HCT116 (cell line): ENCODE data around the gene NR6A1. TPM values are rescaled to one million over a fixed set of nuclear protein-coding genes. Genes with fewer than 3 reads are reported as not detected.

Source experiments
- ATAC-seq: fragments of 200-7000 bp; cut with Tn5 transposase; 2 replicates; pipeline ENCODE4 v1.9.1; 2020; ENCODE audit warnings: mild to moderate bottlenecking, moderate library complexity
- BruUV-seq: library from RNA; stranded (reverse); fragments of 400-500 nt; replicated peaks from 2 replicates; lab custom pipeline; 2021; lab: Mats Ljungman, UMichigan
- CTCF ChIA-PET: fragments of 300-600 bp; sonication (Branson Sonifier 250); formaldehyde crosslinking; loops from one replicate; lab custom pipeline; 2021; ENCODE audit warnings: antibody characterized with exemption; lab: Charles Lee
- POLR2A ChIA-PET: fragments of 300-600, 350-600 bp; sonication (Branson Sonifier 250); formaldehyde crosslinking; loops from one replicate; lab custom pipeline; 2021; ENCODE audit warnings: antibody characterized with exemption; lab: Charles Lee
- RAD21 ChIA-PET, 2 experiments: fragments of 300-600 bp; sonication (Branson Sonifier 250); formaldehyde crosslinking; loops; one replicate each; lab custom pipeline; 2023; ENCODE audit warnings: low total read pairs in 2 of 2; ENCODE audit not compliant: uncharacterized antibody in 2 of 2, unreplicated experiment in 2 of 2, low non-redundant PET in 1 of 2; lab: Charles Lee
- DNase-seq: peaks from one replicate; pipeline ENCODE4 v3.0.0-alpha.2; 2010; ENCODE audit warnings: low read depth, low spot score
- H2AFZ ChIP-seq: fragments of 200-600 bp; shearing (Covaris generic), sonication (generic); 2 replicates; pipeline ENCODE4 v1.6.1; 2017; ENCODE audit warnings: low read depth, mixed run types, mixed read lengths, antibody characterized with exemption, low read length; ENCODE audit not compliant: poor library complexity, severe bottlenecking
- H3K27ac ChIP-seq: 2 replicates; pipeline ENCODE4 v1.5.1; 2012; ENCODE audit warnings: low read depth, low read length
- H3K27me3 ChIP-seq: fragments of 200-600 bp; sonication (generic); 2 replicates; pipeline ENCODE4 v1.6.1; 2016; ENCODE audit warnings: mixed run types, low read length, mixed read lengths; ENCODE audit not compliant: insufficient read depth
- H3K36me3 ChIP-seq, 2 experiments: fragments of 200-500 bp in 1 of 2; fragments of 200-600 bp in 1 of 2; sonication (Bioruptor generic) in 1 of 2; sonication (generic) in 1 of 2; 2 replicates each; pipeline versions ENCODE4 v1.5.1 to v1.6.1; 2014 to 2016; ENCODE audit warnings: low read length in 2 of 2, inconsistent platforms in 1 of 2, mixed read lengths in 1 of 2, mixed run types in 1 of 2; ENCODE audit not compliant: insufficient read depth in 2 of 2, control insufficient read depth in 1 of 2
- H3K4me1 ChIP-seq, 2 experiments: fragments of 200-600 bp in 1 of 2; sonication (generic) in 1 of 2; 2 replicates each; pipeline versions ENCODE4 v1.5.1 to v1.6.1; 2012 to 2017; ENCODE audit warnings: low read length in 2 of 2, inconsistent platforms in 1 of 2, mild to moderate bottlenecking in 1 of 2, mixed read lengths in 1 of 2, mixed run types in 1 of 2, moderate library complexity in 1 of 2; ENCODE audit not compliant: insufficient read depth in 2 of 2, control insufficient read depth in 1 of 2
- H3K4me2 ChIP-seq: fragments of 200-600 bp; sonication (generic); 2 replicates; pipeline ENCODE4 v1.6.1; 2017; ENCODE audit warnings: mixed run types, low read length, mixed read lengths
- H3K4me3 ChIP-seq, 2 experiments: fragments of 200-600 bp in 1 of 2; sonication (generic) in 1 of 2; replicated peaks in 1 of 2; 2 replicates each; pipeline ENCODE4 v1.5.1; 2011 to 2016; ENCODE audit warnings: low read length in 2 of 2, control low read depth in 1 of 2, low read depth in 1 of 2, mild to moderate bottlenecking in 1 of 2, mixed read lengths in 1 of 2, mixed run types in 1 of 2
- H3K79me2 ChIP-seq: fragments of 200-600 bp; sonication (generic); 2 replicates; pipeline ENCODE4 v1.6.1; 2017; ENCODE audit warnings: mild to moderate bottlenecking, mixed run types, low read length, moderate library complexity, mixed read lengths; ENCODE audit not compliant: insufficient read depth
- H3K9ac ChIP-seq: fragments of 200-600 bp; sonication (generic); 2 replicates; pipeline ENCODE4 v1.6.1; 2016; ENCODE audit warnings: low read length, mixed read lengths
- H3K9me2 ChIP-seq: fragments of 200-600 bp; sonication (generic), shearing (Covaris generic); 2 replicates; pipeline ENCODE4 v1.6.1; 2017; ENCODE audit warnings: mixed run types, mild to moderate bottlenecking, moderate library complexity; ENCODE audit not compliant: insufficient read depth
- H3K9me3 ChIP-seq, 2 experiments: fragments of 200-500 bp in 1 of 2; fragments of 200-600 bp in 1 of 2; sonication (Bioruptor generic) in 1 of 2; sonication (generic) in 1 of 2; 2 replicates each; pipeline ENCODE4 v1.6.1; 2014 to 2017; ENCODE audit warnings: low read length in 2 of 2, mixed read lengths in 2 of 2, inconsistent platforms in 1 of 2, low read depth in 1 of 2, mild to moderate bottlenecking in 1 of 2, mixed run types in 1 of 2, moderate library complexity in 1 of 2; ENCODE audit not compliant: control insufficient read depth in 1 of 2, insufficient read depth in 1 of 2
- H4K20me1 ChIP-seq: fragments of 200-600 bp; sonication (generic), shearing (Covaris generic); 2 replicates; pipeline ENCODE4 v1.6.1; 2017; ENCODE audit warnings: mixed run types, mild to moderate bottlenecking, moderate library complexity; ENCODE audit not compliant: insufficient read depth
- ATF3 ChIP-seq: IDR thresholded peaks from 2 replicates; pipeline ENCODE4 v1.6.1; 2012
- CBX3 ChIP-seq: IDR thresholded peaks from 2 replicates; pipeline ENCODE4 v1.6.1; 2012; ENCODE audit warnings: low read depth
- CEBPB ChIP-seq: IDR thresholded peaks from 2 replicates; pipeline ENCODE4 v1.6.1; 2012; ENCODE audit warnings: low read depth
- CTCF ChIP-seq, 3 experiments: fragments of 200-600 bp in 1 of 3; sonication (generic) in 1 of 3; IDR thresholded peaks in 2 of 3; conservative IDR thresholded peaks in 1 of 3; 2 replicates each; pipeline ENCODE4 v1.5.1; 2012 to 2017; ENCODE audit warnings: low read depth in 2 of 3, low read length in 2 of 3, antibody characterized with exemption in 1 of 3, borderline replicate concordance in 1 of 3, control low read depth in 1 of 3, mild to moderate bottlenecking in 1 of 3, mixed read lengths in 1 of 3, mixed run types in 1 of 3, moderate library complexity in 1 of 3; ENCODE audit not compliant: insufficient read depth in 1 of 3
- EGR1 ChIP-seq: IDR thresholded peaks from 2 replicates; pipeline ENCODE4 v1.6.1; 2012; ENCODE audit warnings: low read depth
- FOSL1 ChIP-seq: IDR thresholded peaks from 2 replicates; pipeline ENCODE4 v1.6.1; 2012; ENCODE audit warnings: low read depth
- JUND ChIP-seq: IDR thresholded peaks from 2 replicates; pipeline ENCODE4 v1.6.1; 2012
- POLR2A ChIP-seq: IDR thresholded peaks from 2 replicates; pipeline ENCODE4 v1.7.0; 2011; ENCODE audit warnings: borderline replicate concordance; ENCODE audit not compliant: insufficient read depth, insufficient read length; ENCODE audit errors: extremely low read depth
- POLR2AphosphoS5 ChIP-seq: IDR thresholded peaks from 2 replicates; pipeline ENCODE4 v1.6.1; 2011; ENCODE audit warnings: mild to moderate bottlenecking, low read depth, low read length, moderate library complexity
- RAD21 ChIP-seq: IDR thresholded peaks from 2 replicates; pipeline ENCODE4 v1.6.1; 2012; ENCODE audit warnings: low read depth, mild to moderate bottlenecking
- SIN3A ChIP-seq: IDR thresholded peaks from 2 replicates; pipeline ENCODE4 v1.6.1; 2012; ENCODE audit warnings: low read depth
- SRF ChIP-seq: IDR thresholded peaks from 2 replicates; pipeline ENCODE4 v1.6.1; 2012; ENCODE audit warnings: low read depth
- TCF7L2 ChIP-seq: IDR thresholded peaks from 2 replicates; pipeline ENCODE4 v1.7.0; 2011; ENCODE audit warnings: borderline replicate concordance, inconsistent platforms; ENCODE audit not compliant: insufficient read depth, insufficient read length; ENCODE audit errors: extremely low read depth
- ZFX ChIP-seq: fragments of 450-650 bp; IDR thresholded peaks from 2 replicates; pipeline ENCODE4 v1.6.1; 2017
- intact Hi-C: fragments of 100-400 bp; cut with micrococcal nuclease; formaldehyde crosslinking; loops from 2 replicates; pipeline ENCODE4 v1.10.0; 2022
- total RNA-seq: library from RNA; stranded (reverse); gene quantifications from one replicate; pipeline ENCODE4 v1.2.1, GENCODE V29; 2021; ENCODE audit not compliant: unreplicated experiment
- TF ChIP-seq, protein P1 (sequence below): IDR thresholded peaks from 2 replicates; pipeline ENCODE4 v1.6.1; 2012
- TF ChIP-seq, protein P2 (sequence below): IDR thresholded peaks from 2 replicates; pipeline ENCODE4 v1.6.1; 2012; ENCODE audit warnings: low read depth

The NR6A1 gene
- total RNA-seq, 1 experiment from 2014 or later: 9.9 TPM

DNA sequence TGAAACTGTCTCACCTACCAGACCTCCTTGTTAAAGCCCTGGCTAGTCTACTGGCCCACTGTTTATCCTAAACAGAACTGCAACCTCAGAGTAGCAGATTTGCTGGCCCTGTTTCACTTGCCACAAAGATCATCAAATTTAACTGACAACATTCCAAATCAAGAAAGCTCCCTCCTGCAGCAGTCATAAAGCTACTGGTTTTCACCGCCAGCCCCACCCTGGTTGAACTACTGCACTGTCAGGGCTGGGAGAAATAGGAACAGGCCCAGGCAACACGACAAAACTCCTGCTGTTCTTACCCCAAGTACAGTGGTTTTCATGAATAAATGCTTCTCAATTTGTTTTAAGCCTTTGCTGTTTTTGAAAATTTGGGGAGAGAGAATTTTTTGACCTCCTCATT lies 63.0 kb downstream of the NR6A1 start:
- ATAC-seq (no peak), DNase-seq (no peak)
- H3K79me2 ChIP-seq: peaks cover 31% of the 10 kb centered on the region
- H3K27me3 ChIP-seq: no peaks in the 10 kb centered on the region
- RAD21 ChIA-PET: no interaction called here
- H2AFZ ChIP-seq: no peak overlapping the region
- H3K4me2 ChIP-seq: no peak overlapping the region
- H4K20me1 ChIP-seq: peaks cover 4% of the 10 kb centered on the region; the same call in 1 of the 2 replicates
- CTCF ChIA-PET: interaction anchor here (1.4 to 2.1 kb wide), 2 partner anchors 91 to 155 kb away, joined by 4 to 9 read pairs; no protein-coding TSS in a partner anchor
- TF ChIP-seq RAD21: no peak
- no peak for TF ChIP-seq JUND
- no peak for TF ChIP-seq POLR2A
- intact Hi-C loops: no loop called here
- no peak overlapping the region for H3K4me3 ChIP-seq
- no TSS peak for BruUV-seq
- POLR2A ChIA-PET: no interaction called here
- H3K36me3 ChIP-seq: no peaks in the 10 kb centered on the region
- no peaks in the 10 kb centered on the region for H3K9me2 ChIP-seq
- H3K4me1 ChIP-seq: peaks cover 3 to 13% of the 10 kb centered on the region in 2 experiments
- H3K9me3 ChIP-seq: no peaks in the 10 kb centered on the region
- no peak overlapping the region for H3K9ac ChIP-seq
- H3K27ac ChIP-seq: no peak overlapping the region

DNA sequence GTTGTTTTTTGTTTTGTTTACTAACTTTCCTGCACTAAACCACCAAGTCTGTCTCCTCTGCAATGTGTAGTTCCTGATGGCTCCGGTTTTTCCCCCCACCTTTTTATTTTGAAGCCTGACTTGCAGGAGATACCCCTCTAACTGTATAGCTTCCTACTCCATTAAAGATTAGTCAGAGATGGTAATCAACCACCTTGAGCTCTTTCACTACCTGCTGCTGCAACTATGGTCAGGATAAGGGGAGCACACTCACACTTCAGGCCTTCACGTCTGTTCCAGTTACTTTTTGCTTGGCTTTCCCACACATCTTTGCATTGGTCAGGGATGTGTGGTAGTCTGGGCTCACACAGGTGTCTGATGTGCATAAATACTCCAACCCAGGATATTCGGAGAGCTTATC lies 63.4 kb downstream of the NR6A1 start:
- ChIA-PET RAD21 (no interaction called here), CTCF (interaction anchor here (2.1 kb wide), 1 partner anchor 90 kb away, joined by 9 read pairs; no protein-coding TSS in a partner anchor)
- DNase-seq: no peak

More for the DNA sequence above, 63.4 kb downstream of the NR6A1 start:
- Histone ChIP-seq H3K4me3 (no peak overlapping the region), H3K9me3 (no peaks in the 10 kb centered on the region), H3K27me3 (no peaks in the 10 kb centered on the region), H3K79me2 (peaks cover 28% of the 10 kb centered on the region), H4K20me1 (peaks cover 4% of the 10 kb centered on the region; the same call in 1 of the 2 replicates), H3K27ac (no peak overlapping the region), H3K9me2 (no peaks in the 10 kb centered on the region), H2AFZ (no peak overlapping the region), H3K4me1 (peaks cover 3 to 13% of the 10 kb centered on the region in 2 experiments), H3K36me3 (no peaks in the 10 kb centered on the region), H3K9ac (no peak overlapping the region), H3K4me2 (no peak overlapping the region)
- POLR2A ChIA-PET: no interaction called here
- no TSS peak for BruUV-seq
- intact Hi-C loops: no loop called here
- no peak for ATAC-seq
- TF ChIP-seq CTCF (IDR thresholded peaks at IDR 0.05 in 2 of 3, conservative IDR thresholded peaks at IDR 0.05 in 1 of 3; ENCODE audit: borderline replicate concordance in 1 of 3, insufficient read depth in 1 of 3, low read depth in 2 of 3, low read length in 2 of 3) (no peak), FOSL1 (no peak), SIN3A (no peak), CBX3 (no peak), JUND (no peak), SRF (no peak), CEBPB (no peak), ZFX (no peak), EGR1 (no peak), TCF7L2 (no peak), POLR2AphosphoS5 (no peak), RAD21 (no peak), ATF3 (no peak)
- TF ChIP-seq, protein P1, sequence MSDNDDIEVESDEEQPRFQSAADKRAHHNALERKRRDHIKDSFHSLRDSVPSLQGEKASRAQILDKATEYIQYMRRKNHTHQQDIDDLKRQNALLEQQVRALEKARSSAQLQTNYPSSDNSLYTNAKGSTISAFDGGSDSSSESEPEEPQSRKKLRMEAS: no peak
- TF ChIP-seq, protein P2, sequence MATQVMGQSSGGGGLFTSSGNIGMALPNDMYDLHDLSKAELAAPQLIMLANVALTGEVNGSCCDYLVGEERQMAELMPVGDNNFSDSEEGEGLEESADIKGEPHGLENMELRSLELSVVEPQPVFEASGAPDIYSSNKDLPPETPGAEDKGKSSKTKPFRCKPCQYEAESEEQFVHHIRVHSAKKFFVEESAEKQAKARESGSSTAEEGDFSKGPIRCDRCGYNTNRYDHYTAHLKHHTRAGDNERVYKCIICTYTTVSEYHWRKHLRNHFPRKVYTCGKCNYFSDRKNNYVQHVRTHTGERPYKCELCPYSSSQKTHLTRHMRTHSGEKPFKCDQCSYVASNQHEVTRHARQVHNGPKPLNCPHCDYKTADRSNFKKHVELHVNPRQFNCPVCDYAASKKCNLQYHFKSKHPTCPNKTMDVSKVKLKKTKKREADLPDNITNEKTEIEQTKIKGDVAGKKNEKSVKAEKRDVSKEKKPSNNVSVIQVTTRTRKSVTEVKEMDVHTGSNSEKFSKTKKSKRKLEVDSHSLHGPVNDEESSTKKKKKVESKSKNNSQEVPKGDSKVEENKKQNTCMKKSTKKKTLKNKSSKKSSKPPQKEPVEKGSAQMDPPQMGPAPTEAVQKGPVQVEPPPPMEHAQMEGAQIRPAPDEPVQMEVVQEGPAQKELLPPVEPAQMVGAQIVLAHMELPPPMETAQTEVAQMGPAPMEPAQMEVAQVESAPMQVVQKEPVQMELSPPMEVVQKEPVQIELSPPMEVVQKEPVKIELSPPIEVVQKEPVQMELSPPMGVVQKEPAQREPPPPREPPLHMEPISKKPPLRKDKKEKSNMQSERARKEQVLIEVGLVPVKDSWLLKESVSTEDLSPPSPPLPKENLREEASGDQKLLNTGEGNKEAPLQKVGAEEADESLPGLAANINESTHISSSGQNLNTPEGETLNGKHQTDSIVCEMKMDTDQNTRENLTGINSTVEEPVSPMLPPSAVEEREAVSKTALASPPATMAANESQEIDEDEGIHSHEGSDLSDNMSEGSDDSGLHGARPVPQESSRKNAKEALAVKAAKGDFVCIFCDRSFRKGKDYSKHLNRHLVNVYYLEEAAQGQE: no peak
